Lung (tissue), 12 donors: ENCODE results near the gene SGSM2. TPM values are rescaled to one million over a fixed set of nuclear protein-coding genes. Genes with fewer than 3 reads are reported as not detected.

Source experiments
- ATAC-seq: fragments of 200-7000 bp; cut with Tn5 transposase; one replicate; pipeline ENCODE4 v1.9.1; 2020; ENCODE audit warnings: moderate number of reproducible peaks; ENCODE audit not compliant: insufficient read depth, low FRiP score
- DNase-seq, 3 donors: peaks; one replicate each; pipeline ENCODE4 v3.0.0-alpha.2; 2013 to 2017
- H3K27ac ChIP-seq, 2 donors: one replicate each; pipeline ENCODE4 v1.5.1; 2013; ENCODE audit warnings: mild to moderate bottlenecking in 2 of 2, moderate library complexity in 2 of 2, control low read depth in 1 of 2, inconsistent platforms in 1 of 2, low read depth in 1 of 2, low read length in 1 of 2
- H3K27me3 ChIP-seq, 3 donors: one replicate each; pipeline ENCODE4 v1.5.1; 2013; ENCODE audit warnings: low read length in 2 of 3; ENCODE audit not compliant: control insufficient read depth in 3 of 3, insufficient read depth in 3 of 3
- H3K36me3 ChIP-seq, 4 donors: one replicate each; pipeline ENCODE4 v1.5.1; 2013; ENCODE audit warnings: low read length in 4 of 4, mild to moderate bottlenecking in 1 of 4, moderate library complexity in 1 of 4; ENCODE audit not compliant: control insufficient read depth in 4 of 4, insufficient read depth in 4 of 4
- H3K4me1 ChIP-seq, 5 donors: one replicate each; pipeline ENCODE4 v1.5.1; 2013; ENCODE audit warnings: low read length in 5 of 5, mild to moderate bottlenecking in 2 of 5, moderate library complexity in 1 of 5; ENCODE audit not compliant: control insufficient read depth in 5 of 5, insufficient read depth in 5 of 5
- H3K4me3 ChIP-seq: one replicate; pipeline ENCODE4 v1.5.1; 2013; ENCODE audit warnings: mild to moderate bottlenecking, control low read depth, moderate library complexity
- H3K9ac ChIP-seq, 2 donors: one replicate each; pipeline ENCODE4 v1.5.1; 2013; ENCODE audit warnings: low read length in 2 of 2, control low read depth in 1 of 2; ENCODE audit not compliant: insufficient read depth in 1 of 2
- H3K9me3 ChIP-seq, 4 donors: one replicate each; pipeline ENCODE4 v1.5.1; 2013; ENCODE audit warnings: low read length in 3 of 4, mild to moderate bottlenecking in 1 of 4, moderate library complexity in 1 of 4; ENCODE audit not compliant: control insufficient read depth in 4 of 4, insufficient read depth in 3 of 4
- CTCF ChIP-seq: IDR thresholded peaks from 2 replicates; pipeline ENCODE4 v1.5.1; 2012; ENCODE audit warnings: mild to moderate bottlenecking; ENCODE audit errors: control extremely low read depth, extremely low read depth
- WGBS, 2 donors: extraction: QIAGEN DNeasy Blood & Tissue Kit; methylation state at CpG; one replicate each; pipeline ENCODE4 v1.1.7; 2013; 5-methylcytosine and 5-hydroxymethylcytosine counted together
- polyA plus RNA-seq, 2 donors: library from polyadenylated mRNA; stranded (reverse); fragments of 200-250 nt; gene quantifications; one replicate each; pipeline ENCODE4 v1.2.1, GENCODE V29; 2013
- total RNA-seq, 2 donors: library from RNA; depleted of rRNA in 1 of 2; stranded (reverse); fragments of >200 nt in 1 of 2; gene quantifications; one replicate each; pipeline ENCODE4 v1.2.1, GENCODE V29; 2014 to 2021
- donor health status: control.
- donor health status: control.
- donor health status: Bipolar disorder and iron deficiency.
- donor health status: healthy.
- donor health status: DM: yes; HTN: yes; CAD: no.

SGSM2 gene
- total and polyA plus RNA-seq, 4 donors = 33.1 to 60.8 (median 52.4) TPM

- peaks cover 3 to 25% (median 13%) of the 10 kb centered on the region in 4 donors for H3K36me3 ChIP-seq
- H3K9me3 ChIP-seq = no peaks in the 10 kb centered on the region
- no peaks in the 10 kb centered on the region for H3K27me3 ChIP-seq
- H3K27ac ChIP-seq = no peak overlapping the region
- ATAC-seq = no peak
- H3K9ac ChIP-seq = no peak overlapping the region
- H3K4me3 ChIP-seq = no peak overlapping the region
- TF ChIP-seq CTCF = no peak
- DNase-seq = no peak
- no peaks in the 10 kb centered on the region for H3K4me1 ChIP-seq
Measured at GRCh38 chr17:2319051-2319450, 18.2 kb upstream of the SGSM2 start.

GRCh38 chr17:2321399-2321798 lies 15.9 kb upstream of the SGSM2 start:
- WGBS, 2 donors = 80 to 92% methylated on average over 1 of the region's 1 CpG
- ATAC-seq = no peak
- peaks cover 16 to 41% (median 26%) of the 10 kb centered on the region in 4 donors for H3K36me3 ChIP-seq
- no peaks in the 10 kb centered on the region for H3K9me3 ChIP-seq
- H3K27ac ChIP-seq = no peak overlapping the region
- no peak for DNase-seq
- no peak overlapping the region for H3K4me3 ChIP-seq
- no peaks in the 10 kb centered on the region for H3K27me3 ChIP-seq
- H3K4me1 ChIP-seq = no peaks in the 10 kb centered on the region
- H3K9ac ChIP-seq = no peak overlapping the region
- no peak for TF ChIP-seq CTCF

- H3K36me3 ChIP-seq = peaks cover 24 to 47% (median 34%) of the 10 kb centered on the region in 4 donors
- no peak overlapping the region for H3K9ac ChIP-seq
- no peaks in the 10 kb centered on the region for H3K27me3 ChIP-seq
- H3K9me3 ChIP-seq = no peaks in the 10 kb centered on the region
- H3K4me3 ChIP-seq = no peak overlapping the region
- WGBS, 2 donors = 85 to 86% methylated on average over 2 of the region's 2 CpGs
- ATAC-seq = no peak
- no peak for TF ChIP-seq CTCF
- H3K4me1 ChIP-seq = no peaks in the 10 kb centered on the region
- no peak overlapping the region for H3K27ac ChIP-seq
- DNase-seq = no peak
Measured at GRCh38 chr17:2323629-2324314, 13.5 kb upstream of the SGSM2 start.

GRCh38 chr17:2331303-2331702 lies 6.0 kb upstream of the SGSM2 start:
- no peak overlapping the region for H3K4me3 ChIP-seq
- ATAC-seq (no peak), DNase-seq (no peak)
- H3K27me3 ChIP-seq = no peaks in the 10 kb centered on the region
- peaks cover 3 to 7% (median 4%) of the 10 kb centered on the region in 5 donors for H3K4me1 ChIP-seq
- peaks cover 29 to 55% (median 50%) of the 10 kb centered on the region in 4 donors for H3K36me3 ChIP-seq
- 59 to 86% methylated on average over 3 of the region's 3 CpGs for whole genome bisulfite sequencing, 2 donors
- no peaks in the 10 kb centered on the region for H3K9me3 ChIP-seq
- no peak for TF ChIP-seq CTCF
- H3K27ac ChIP-seq = no peak overlapping the region
- H3K9ac ChIP-seq = no peak overlapping the region
